Activated CD4-positive, alpha-beta T cell treated with anti-CD3 and anti-CD28 coated beads, Interleukin-10, Interleukin-2, amounts not matched to agents 100 ng/mL and 50 ng/mL, durations not matched to agents 16 hours and 8 hours (primary cell): Measurements from ENCODE around the gene SPATA25.

Source experiments
- DNase-seq: peaks from one replicate; pipeline ENCODE4 v3.0.0-alpha.2; 2020

Gene SPATA25

DNA sequence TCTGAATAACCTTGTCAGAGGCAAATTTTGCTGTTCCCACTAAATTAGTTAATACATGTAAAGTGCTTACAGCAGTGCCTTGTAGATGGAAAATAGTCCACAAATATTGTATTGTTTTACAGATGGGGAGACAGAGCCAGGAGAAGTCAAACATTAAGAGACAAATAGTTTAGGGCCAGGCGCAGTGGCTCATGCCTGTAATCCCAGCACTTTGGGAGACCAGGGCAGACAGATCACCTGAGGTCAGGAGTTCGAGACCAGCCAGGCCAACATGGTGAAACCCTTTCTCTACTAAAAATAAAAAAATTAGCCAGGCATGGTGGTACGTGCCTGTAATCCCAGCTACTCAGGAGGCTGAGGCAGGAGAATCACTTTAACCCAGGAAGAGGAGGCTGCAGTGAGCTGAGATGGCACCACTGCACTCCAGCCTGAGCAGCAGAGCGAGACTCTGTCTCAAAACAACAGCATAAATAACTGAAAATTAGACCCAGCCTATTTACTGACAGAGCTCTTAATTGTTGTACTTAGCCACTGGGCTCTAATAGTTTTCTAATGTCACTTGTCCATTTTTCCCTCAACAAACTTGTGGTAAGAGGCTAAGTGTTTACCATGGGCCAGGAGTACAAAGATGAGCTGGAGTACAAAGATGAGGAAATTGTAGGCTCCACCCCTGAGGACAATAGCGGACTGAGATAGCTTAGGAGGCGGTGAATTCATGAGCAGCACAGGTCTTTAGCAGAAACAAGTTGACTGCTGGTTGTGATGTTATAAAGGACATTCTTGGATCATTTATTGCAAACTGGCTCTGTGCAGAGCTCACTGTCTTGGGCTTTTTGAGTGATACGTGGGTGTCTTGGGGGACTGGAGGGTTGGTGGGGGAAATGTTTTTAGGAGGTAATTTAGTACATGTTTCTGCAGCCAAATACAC lies 23.6 kb downstream of the SPATA25 start:
- no peak for DNase-seq

DNA sequence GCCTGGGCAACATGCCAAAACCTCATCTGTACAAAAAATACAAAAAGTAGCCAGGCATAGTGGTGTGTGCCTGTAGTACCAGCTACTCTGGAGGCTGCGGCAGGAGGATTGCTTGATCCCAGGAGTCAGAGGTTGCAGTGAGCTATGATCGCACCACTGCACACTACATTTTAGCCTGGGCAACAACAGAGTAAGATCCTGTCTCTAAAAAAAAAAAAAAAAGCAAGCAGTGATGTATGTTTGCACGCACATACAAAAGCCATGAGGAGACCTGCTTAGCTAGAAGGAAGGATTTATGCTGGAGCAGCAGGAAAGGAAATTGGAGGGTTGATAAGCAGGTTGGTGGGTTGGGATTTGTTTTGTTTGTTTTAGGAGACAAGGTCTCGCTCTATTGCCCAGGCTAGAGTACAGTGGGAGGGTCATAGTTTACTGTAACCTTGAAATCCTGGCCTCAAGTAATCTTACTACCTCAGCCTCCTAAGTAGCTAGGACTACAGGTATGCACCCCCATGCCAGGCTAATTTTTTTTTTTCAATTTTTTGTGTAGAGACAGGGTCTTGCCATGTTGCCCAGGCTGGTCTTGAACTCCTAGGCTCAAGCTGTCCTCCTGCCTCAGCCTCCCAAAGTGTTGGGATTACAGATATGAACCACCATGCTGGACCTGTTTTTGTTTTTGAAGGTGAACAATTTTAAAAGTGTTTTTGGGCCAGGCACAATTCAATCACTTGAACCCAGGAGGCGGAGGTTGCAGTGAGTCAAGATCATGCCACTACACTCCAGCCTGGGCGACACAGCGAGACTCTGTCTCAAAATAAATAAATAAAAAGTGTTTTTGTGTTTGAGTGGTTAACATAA lies 26.0 kb downstream of the SPATA25 start:
- DNase-seq = no peak

DNA sequence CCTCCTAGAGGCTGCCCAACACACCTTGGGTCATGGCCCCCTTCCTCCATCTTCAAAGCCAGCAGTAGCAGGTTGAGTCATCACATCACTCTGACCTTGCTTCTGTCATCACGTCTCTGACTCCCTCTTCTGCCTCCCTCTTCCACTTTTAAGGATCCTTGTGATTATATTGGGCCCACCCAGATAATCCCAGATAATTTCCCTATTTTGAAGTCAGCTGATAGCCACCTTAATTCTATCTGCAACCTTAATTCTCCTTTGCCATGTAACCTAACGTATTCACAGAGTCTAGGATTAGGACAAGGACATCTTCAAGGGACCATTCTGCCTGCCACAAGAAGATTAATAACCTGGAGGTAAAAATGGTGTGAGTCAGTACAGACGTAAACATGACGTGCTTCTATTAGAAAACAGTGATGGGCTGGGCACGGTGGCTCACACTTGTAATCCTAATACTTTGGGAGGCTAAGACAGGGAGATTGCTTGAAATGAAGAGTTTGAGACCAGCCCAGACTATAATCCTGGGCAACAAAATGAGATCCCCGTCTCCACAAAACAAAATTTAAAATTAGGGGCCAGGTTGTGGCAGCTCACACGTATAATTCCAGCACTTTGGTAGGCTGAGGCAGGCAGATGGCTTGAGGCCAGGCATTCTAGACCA lies 26.7 kb downstream of the SPATA25 start:
- DNase-seq = peak; percentile 30

DNA sequence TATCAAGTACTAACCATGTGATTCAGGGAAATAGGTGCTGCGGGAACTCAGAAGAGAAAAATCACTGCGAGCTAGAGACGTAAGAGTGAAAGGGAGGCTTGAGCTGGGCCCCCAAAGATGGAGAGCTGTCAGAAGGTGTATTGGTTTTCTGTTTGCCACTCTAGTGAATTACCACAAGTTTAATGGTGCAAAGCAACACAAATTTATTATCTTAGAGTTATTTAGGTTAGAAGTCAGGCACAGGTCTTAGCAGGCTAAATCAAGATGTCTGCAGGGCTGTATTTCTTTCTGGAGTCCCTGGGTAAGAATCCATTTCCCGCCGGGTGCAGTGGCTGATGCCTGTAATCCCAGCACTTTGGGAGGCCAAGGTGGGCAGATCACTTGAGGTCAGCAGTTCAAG lies 27.5 kb downstream of the SPATA25 start:
- DNase-seq = no peak

DNA sequence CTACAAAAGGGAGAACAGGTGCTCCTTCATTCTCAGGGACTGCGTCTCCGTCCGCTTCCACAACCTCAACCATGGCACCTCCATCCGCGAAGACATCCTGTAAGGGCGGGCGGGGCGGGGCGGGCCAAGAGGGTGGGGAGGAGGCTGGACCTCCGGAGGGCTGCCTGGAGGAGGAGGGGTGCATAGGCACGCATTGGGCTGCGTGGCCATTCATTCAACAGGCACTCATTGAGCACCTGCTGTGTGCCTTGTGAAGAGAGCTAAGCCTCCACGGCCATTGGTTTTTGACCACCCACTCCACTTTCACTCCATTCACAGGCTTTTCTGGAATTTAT lies 29.6 kb downstream of the SPATA25 start:
- peak; percentile 69 for DNase-seq

- peak; percentile 100 for DNase-seq
Observed at GRCh38 chr20:45857114-45857881, 30.1 kb downstream of the SPATA25 start, which contains the start of the genes ACOT8 and ZSWIM3. TSS of gene ACOT8 (minus strand) at chr20:45857392. CDS start at chr20:45857315, 77 bp downstream. TSS of gene ZSWIM3 (plus strand) at chr20:45857614. CDS start at chr20:45857826, 212 bp downstream.

DNA sequence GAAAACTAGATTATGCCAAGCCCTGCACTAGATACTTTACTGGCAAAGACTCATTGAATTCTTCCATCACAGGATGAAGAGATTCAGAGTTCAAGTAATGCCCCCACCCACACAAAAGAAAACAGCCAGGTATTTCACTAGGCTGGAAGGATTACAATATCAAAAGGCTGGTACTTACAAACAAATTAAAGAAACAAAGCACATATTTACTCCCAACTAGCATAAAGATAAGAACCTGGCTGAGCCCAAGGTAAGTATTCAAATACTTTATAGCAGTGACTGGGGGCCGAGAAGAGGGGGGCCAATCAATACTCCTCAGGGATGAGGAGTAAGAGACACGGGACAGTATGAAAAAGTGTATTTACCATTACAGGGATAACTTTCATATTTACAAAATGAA lies 33.9 kb downstream of the SPATA25 start:
- DNase-seq = no peak

GRCh38 chr20:45852326-45852725 lies 35.1 kb downstream of the SPATA25 start:
- no peak for DNase-seq

DNA sequence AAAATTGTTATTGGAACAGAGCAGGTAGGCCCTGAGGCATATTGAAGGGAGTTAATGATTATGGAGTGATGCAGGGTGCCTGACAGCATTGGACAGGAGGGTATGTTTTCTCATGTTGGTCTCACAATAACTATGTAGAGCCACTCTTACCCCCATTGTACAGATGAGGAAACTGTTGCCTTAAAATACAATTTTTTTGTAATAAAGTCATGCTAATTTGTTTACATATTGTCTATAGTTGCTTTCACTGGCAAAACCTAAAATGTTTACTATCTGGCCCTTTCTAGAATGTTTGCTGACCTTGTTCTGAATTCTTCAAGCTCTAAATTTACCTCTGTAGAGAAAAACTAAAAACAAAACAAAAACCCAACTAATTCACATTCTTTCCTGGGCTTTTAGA lies 35.9 kb downstream of the SPATA25 start:
- no peak for DNase-seq

GRCh38 chr20:45850926-45851325 lies 36.5 kb downstream of the SPATA25 start:
- no peak for DNase-seq

DNA sequence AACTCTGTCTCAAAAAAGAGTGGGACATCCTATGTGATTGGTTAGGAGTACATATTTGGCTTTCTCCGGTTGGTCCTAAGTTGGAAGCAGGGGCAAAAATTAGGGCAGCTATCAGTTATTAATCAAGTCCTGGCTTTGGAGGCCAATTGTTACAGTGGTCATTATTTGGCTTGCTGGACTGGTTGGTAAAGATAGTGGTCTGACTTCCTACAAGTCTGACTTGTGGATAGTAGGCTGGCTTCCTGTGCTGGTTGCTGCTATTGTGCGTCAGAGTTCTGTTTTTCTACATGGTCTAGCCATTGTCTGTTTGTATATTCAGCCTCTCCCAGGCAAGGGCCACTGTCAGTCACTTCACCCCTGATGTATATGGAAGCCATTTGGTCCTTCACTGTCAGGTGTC lies 37.2 kb downstream of the SPATA25 start:
- no peak for DNase-seq

DNA sequence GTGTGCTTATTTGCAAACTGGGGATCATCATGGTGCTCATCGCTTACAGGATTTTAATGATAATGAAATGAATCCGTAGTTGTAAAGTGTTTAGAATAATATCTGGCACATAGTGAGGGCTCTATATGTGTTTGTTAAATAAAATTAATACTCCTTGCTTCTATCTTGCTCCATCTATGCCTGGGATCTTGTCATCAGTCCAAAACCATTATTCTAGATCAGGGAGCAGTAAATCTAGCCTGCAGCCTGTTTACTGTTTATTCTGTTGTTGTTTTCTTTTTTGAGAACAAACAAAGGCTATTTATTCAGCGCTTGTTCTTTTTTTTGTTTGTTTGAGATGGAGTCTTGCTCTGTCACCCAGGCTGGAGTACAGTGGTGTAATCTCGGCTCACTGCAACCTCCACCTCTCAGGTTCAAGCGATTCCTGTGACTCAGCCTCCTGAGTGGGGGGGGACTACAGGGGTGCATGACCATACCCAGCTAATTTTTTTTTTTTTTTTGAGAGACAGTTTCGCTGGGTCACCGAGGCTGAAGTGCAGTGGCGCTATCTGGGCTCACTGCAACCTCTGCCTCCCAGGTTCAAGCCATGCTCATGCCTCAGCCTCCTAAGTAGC lies 38.3 kb downstream of the SPATA25 start:
- no peak for DNase-seq

DNA sequence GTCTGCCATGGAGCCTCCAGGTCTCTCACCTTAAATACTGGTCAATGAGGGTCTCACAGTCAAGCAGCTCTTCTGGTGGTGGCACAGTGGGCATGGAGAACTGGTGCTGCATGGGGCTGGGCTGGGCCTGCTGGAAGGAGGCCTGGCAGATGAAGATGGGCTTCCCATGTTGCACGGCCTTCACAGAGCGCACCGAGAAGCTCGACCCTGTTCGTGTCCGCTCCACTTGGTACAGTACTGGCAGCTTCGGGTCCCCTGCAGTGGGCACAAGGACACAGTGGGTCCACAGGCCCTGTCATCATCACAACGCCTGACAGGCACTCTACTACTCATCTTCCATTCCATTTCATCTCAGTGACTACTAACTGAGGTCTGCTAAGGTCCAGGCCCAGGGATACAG lies 39.0 kb downstream of the SPATA25 start:
- no peak for DNase-seq

DNA sequence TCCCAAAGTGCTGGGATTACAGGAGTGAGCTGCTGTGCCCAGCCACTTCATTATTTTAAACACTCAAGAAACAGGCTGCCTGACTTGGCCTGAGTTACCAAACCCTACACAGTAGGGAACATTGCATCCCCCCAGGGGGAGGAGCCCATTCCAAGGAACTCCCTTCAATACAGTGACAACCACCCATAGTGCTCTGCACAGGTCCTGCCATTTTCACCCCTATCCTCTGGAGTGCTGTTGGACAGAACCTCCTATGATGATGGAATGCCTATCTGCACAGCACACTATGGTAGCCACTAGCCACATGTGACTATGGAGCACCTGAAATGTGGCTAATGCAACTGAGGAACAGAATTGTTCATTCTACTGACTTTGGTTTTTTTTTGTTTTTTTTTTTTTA lies 42.0 kb downstream of the SPATA25 start:
- DNase-seq = no peak

- DNase-seq = no peak
Observed at GRCh38 chr20:45843506-45843905, 43.9 kb downstream of the SPATA25 start.

DNA sequence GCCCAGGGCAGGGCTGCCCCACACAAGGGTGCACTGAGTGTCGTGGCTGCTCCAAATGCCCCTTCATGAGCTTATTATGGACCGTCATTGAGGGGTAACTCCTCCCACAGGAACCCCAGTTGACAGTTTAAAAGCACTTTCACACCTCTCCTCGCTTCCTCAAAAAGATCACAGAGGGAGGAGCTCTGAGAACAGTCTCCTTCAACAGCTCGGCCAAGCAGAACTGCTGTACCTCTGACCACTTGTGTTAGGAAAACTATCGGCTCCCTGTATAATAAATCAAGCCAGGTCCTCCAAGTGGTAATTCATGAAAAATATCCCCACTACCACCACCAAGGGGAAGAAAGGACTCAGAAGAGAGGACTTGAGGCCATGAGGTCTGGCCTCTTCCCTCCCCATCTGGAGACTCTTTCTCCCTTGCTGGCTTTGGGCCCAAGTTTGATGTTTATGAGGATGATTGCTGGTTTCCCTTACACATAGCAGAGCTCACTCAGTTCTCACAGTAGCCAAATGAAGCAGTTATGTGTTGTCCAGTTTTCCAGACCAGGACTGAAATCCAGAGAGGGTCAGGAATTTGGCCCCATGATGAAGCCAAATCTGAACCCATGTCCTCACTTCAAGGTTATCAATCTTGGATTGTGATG lies 45.1 kb downstream of the SPATA25 start:
- no peak for DNase-seq

- no peak for DNase-seq
Observed at GRCh38 chr20:45841407-45842129, 45.9 kb downstream of the SPATA25 start.

DNA sequence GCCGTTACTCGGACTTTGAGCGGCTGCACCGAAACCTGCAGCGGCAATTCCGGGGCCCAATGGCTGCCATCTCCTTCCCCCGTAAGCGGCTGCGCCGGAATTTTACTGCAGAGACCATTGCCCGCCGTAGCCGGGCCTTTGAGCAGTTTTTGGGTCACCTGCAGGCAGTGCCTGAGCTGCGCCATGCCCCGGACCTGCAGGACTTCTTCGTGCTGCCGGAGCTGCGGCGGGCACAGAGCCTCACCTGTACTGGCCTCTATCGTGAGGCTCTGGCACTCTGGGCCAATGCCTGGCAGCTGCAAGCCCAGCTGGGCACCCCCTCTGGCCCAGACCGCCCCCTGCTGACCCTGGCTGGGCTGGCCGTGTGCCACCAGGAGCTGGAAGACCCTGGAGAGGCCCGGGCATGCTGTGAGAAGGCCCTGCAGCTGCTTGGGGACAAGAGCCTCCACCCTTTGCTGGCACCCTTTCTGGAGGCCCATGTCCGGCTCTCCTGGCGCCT lies 46.7 kb downstream of the SPATA25 start:
- DNase-seq = no peak

DNA sequence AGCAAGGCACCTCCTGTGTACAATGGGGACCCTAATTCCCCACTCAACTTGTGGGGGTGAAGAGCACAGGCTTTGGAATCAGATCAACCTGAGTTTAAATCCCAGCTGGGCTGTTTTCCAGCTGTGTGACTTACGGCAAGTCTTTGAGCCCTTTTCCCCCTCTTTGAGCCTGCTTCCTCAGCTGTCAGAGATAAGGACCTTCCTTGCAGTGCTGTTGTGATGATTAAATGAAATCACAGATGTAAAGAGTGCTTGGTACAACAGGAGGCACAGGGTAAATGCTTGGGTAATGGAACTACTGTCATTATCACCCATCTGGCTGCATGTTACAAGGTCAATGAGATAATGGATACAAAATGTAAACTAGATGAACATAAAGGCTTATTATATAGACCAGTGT lies 50.6 kb downstream of the SPATA25 start:
- no peak for DNase-seq
